ENCODE results near the gene CHMP5.

The CHMP5 gene

DNA sequence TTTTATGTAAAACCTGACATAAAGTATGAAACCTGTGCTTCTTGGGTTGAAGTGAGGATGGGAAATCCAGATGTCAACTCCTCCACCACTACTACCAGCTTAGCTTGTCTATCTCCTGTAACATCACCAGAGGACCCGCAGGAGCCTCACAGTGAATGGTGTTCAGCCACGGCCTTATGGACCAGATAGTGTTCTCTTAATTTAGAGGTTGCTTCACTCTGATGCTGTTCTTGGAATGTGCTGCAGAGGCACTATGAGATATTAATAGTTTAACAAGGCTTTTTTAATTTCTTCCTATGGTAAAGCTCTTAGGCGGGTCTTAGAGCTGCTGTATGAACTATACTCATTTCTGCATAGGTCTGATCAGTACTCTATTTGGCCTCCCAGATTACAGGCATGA, 53.4 kb downstream of the CHMP5 start:
- TF ChIP-seq SUZ12 (IDR thresholded peaks at IDR 0.05; ENCODE audit: extremely low read depth, insufficient read depth, insufficient read length), result no peak
- Histone ChIP-seq H3K9ac (ENCODE audit: insufficient read length, low read depth) (no peak overlapping the region), H3K36me3 (ENCODE audit: insufficient read depth, insufficient read length, low read length) (peaks cover 89% of the 10 kb centered on the region), H3K27me3 (ENCODE audit: insufficient read depth, insufficient read length) (no peaks in the 10 kb centered on the region), H3K9me3 (ENCODE audit: insufficient read depth, low read length) (no peaks in the 10 kb centered on the region), H3K4me1 (ENCODE audit: insufficient read depth, insufficient read length) (no peaks in the 10 kb centered on the region), H3K4me3 (ENCODE audit: insufficient read length, low read depth) (no peak overlapping the region)
- no peak for DNase-seq (ENCODE audit: low read depth, low spot score)

DNA sequence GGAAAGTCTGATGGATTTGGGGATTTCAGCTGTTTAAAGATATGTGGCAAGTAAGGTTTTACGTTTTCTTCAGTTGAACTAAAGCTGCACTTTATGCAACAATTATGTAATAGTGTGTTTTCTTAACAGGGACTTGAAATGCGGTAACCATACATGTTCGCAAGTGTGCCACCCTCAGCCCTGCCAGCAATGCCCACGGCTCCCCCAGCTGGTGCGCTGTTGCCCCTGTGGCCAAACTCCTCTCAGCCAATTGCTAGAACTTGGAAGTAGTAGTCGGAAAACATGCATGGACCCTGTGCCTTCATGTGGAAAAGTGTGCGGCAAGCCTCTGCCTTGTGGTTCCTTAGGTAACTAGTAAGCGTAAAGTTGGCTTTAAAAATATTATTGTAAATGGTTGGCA, 53.9 kb downstream of the CHMP5 start:
- H3K27me3 ChIP-seq (ENCODE audit: insufficient read depth, insufficient read length), result no peaks in the 10 kb centered on the region
- DNase-seq (ENCODE audit: low read depth, low spot score), result no peak
- H3K36me3 ChIP-seq (ENCODE audit: insufficient read depth, insufficient read length, low read length), result peaks cover 88% of the 10 kb centered on the region
- TF ChIP-seq SUZ12 (IDR thresholded peaks at IDR 0.05; ENCODE audit: extremely low read depth, insufficient read depth, insufficient read length) (no peak), ZNF274 (IDR thresholded peaks at IDR 0.05; ENCODE audit: low read depth, low read length) (no peak)
- no peak overlapping the region for H3K9ac ChIP-seq (ENCODE audit: insufficient read length, low read depth)
- H3K4me3 ChIP-seq (ENCODE audit: insufficient read length, low read depth), result no peak overlapping the region
- no peaks in the 10 kb centered on the region for H3K4me1 ChIP-seq (ENCODE audit: insufficient read depth, insufficient read length)
- H3K9me3 ChIP-seq (ENCODE audit: insufficient read depth, low read length), result no peaks in the 10 kb centered on the region

DNA sequence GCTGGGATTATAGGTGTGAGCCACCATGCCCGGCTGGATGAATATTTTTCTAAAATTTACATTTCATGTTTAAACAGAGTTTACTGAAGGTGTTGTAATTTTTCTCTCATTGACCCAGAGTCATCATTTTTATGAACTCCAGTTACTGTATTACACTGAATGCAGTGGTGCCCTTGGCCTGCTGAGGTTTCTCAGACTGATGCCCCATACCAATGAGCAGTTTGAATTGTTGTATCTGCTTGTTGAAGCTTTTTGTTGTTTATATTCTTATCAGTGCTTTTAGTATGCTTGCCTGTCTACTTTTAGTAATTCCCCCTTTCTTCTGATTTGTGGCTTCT, 55.4 kb downstream of the CHMP5 start:
- no peaks in the 10 kb centered on the region for H3K9me3 ChIP-seq (ENCODE audit: insufficient read depth, low read length)
- no peak overlapping the region for H3K9ac ChIP-seq (ENCODE audit: insufficient read length, low read depth)
- peaks cover 84% of the 10 kb centered on the region for H3K36me3 ChIP-seq (ENCODE audit: insufficient read depth, insufficient read length, low read length)
- H3K4me3 ChIP-seq (ENCODE audit: insufficient read length, low read depth), result no peak overlapping the region
- no peaks in the 10 kb centered on the region for H3K4me1 ChIP-seq (ENCODE audit: insufficient read depth, insufficient read length)
- no peak for DNase-seq (ENCODE audit: low read depth, low spot score)
- TF ChIP-seq SUZ12 (IDR thresholded peaks at IDR 0.05; ENCODE audit: extremely low read depth, insufficient read depth, insufficient read length) (no peak), ZNF274 (IDR thresholded peaks at IDR 0.05; ENCODE audit: low read depth, low read length) (no peak), YY1 (IDR thresholded peaks at IDR 0.05; ENCODE audit: insufficient read depth, insufficient read length) (no peak)
- H3K27me3 ChIP-seq (ENCODE audit: insufficient read depth, insufficient read length), result no peaks in the 10 kb centered on the region

DNA sequence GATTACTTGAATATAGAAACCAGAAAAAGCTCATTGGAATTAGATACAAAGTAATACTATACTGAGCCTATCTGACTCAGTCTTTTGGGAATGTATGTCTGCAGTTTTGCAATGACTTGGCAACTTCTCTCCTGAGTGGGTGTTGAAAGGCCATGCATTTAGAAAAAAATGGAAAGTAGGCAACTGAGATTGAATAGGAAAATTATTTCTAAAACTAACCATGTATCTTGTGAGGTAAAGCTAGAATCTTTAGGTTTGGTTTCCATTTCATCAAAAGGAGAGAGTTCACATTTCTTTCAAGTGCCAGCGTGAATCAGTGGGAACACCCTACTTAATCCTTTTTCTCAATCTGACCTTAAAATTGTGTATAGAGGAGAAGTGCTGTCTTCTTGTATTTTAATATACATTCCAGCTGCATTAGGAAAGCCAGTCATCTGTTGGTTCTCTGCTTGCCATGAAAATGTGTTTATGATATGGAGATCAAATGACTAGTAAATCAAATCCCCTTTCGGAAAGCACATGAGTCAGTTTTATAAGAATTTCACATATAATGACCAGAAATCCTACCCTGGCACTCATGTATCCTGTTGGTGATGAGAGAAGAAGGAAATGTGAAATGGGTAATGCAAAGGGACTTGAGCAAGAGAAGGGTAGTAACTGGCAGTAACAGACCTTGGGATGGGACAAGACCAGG, 55.9 kb downstream of the CHMP5 start:
- H3K4me3 ChIP-seq (ENCODE audit: insufficient read length, low read depth), result no peak overlapping the region
- no peaks in the 10 kb centered on the region for H3K4me1 ChIP-seq (ENCODE audit: insufficient read depth, insufficient read length)
- DNase-seq (ENCODE audit: low read depth, low spot score), result no peak
- no peaks in the 10 kb centered on the region for H3K27me3 ChIP-seq (ENCODE audit: insufficient read depth, insufficient read length)
- H3K36me3 ChIP-seq (ENCODE audit: insufficient read depth, insufficient read length, low read length), result peaks cover 79% of the 10 kb centered on the region
- H3K9me3 ChIP-seq (ENCODE audit: insufficient read depth, low read length), result no peaks in the 10 kb centered on the region
- TF ChIP-seq SUZ12 (IDR thresholded peaks at IDR 0.05; ENCODE audit: extremely low read depth, insufficient read depth, insufficient read length), result no peak
- TF ChIP-seq YY1 (IDR thresholded peaks at IDR 0.05; ENCODE audit: insufficient read depth, insufficient read length), result no peak
- no peak for TF ChIP-seq ZNF274 (IDR thresholded peaks at IDR 0.05; ENCODE audit: low read depth, low read length)
- no peak overlapping the region for H3K9ac ChIP-seq (ENCODE audit: insufficient read length, low read depth)

DNA sequence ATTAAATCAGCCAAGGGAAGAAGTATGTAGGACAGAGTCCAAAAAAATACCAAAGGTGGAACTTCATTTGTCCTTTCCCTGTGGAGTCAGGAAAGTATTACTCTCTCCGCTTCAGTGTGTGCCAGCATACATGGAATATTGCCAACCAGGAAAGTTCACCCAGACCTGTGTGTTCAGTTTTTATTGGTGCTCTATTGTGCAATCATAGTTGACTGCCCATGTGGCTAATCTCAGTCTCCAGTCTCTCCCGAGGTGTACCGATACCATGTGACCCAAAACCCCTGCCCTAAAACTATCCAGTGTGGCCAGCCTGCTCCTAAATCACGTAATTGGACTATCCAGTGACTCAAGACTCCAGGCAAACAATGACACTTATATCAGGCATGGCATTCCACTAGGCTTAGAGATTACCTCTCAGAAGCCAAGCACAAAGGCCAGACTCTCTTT, 64.3 kb downstream of the CHMP5 start:
- H3K27me3 ChIP-seq (ENCODE audit: insufficient read depth, insufficient read length), result no peaks in the 10 kb centered on the region
- H3K9me3 ChIP-seq (ENCODE audit: insufficient read depth, low read length), result no peaks in the 10 kb centered on the region
- no peak overlapping the region for H3K9ac ChIP-seq (ENCODE audit: insufficient read length, low read depth)
- no peak overlapping the region for H3K4me3 ChIP-seq (ENCODE audit: insufficient read length, low read depth)
- no peak for TF ChIP-seq SUZ12 (IDR thresholded peaks at IDR 0.05; ENCODE audit: extremely low read depth, insufficient read depth, insufficient read length)
- H3K36me3 ChIP-seq (ENCODE audit: insufficient read depth, insufficient read length, low read length), result peaks cover 67% of the 10 kb centered on the region
- H3K4me1 ChIP-seq (ENCODE audit: insufficient read depth, insufficient read length), result no peaks in the 10 kb centered on the region
- DNase-seq (ENCODE audit: low read depth, low spot score), result no peak

DNA sequence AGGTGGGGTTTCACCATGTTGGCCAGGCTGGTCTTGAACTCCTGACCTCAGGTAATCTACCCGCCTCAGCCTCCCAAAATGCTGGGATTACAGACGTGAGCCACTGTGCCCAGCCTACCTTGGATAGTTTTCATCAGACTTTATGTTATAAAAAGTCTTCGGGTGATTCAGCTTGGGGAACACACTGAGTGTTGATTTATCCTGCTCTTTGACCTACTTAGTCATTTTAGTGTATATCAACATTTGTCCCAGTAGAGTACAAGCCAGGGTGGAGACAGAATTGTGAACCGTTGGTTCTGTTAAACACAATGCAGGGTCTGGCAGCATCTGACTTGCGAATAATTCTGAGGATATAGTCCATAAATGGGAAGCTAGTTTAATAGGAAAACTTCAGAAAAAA, 65.1 kb downstream of the CHMP5 start:
- Histone ChIP-seq H3K4me3 (ENCODE audit: insufficient read length, low read depth) (no peak overlapping the region), H3K4me1 (ENCODE audit: insufficient read depth, insufficient read length) (no peaks in the 10 kb centered on the region), H3K36me3 (ENCODE audit: insufficient read depth, insufficient read length, low read length) (peaks cover 69% of the 10 kb centered on the region), H3K27me3 (ENCODE audit: insufficient read depth, insufficient read length) (no peaks in the 10 kb centered on the region), H3K9me3 (ENCODE audit: insufficient read depth, low read length) (no peaks in the 10 kb centered on the region), H3K9ac (ENCODE audit: insufficient read length, low read depth) (no peak overlapping the region)
- TF ChIP-seq ZNF274 (IDR thresholded peaks at IDR 0.05; ENCODE audit: low read depth, low read length) (no peak), YY1 (IDR thresholded peaks at IDR 0.05; ENCODE audit: insufficient read depth, insufficient read length) (no peak)
- no peak for DNase-seq (ENCODE audit: low read depth, low spot score)

DNA sequence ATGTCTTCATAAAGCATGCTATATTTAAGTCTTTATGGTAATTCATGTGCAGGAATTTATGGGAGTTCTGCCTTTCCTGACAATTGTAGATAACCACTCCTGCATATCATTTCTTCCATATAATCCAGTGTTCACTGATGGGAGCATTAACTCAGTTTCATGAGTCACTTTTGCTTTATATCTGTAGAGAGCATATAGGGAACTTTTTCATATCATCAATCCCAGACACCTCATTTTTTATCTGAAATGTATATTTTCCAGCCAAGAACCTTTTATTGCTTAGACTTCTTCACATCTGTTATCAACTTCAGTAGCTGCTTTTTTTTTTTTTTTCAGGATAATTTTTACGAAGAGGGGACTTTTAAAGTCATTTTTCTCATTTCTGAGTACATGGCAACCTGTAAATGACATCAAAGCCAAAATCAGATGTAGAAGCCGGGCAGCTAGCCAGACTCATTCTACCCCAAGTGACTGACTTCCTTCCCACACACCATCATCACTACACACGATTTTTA, 66.6 kb downstream of the CHMP5 start:
- Histone ChIP-seq H3K27me3 (ENCODE audit: insufficient read depth, insufficient read length) (no peaks in the 10 kb centered on the region), H3K36me3 (ENCODE audit: insufficient read depth, insufficient read length, low read length) (peaks cover 78% of the 10 kb centered on the region)
- no peak for DNase-seq (ENCODE audit: low read depth, low spot score)

More for the DNA sequence above, 66.6 kb downstream of the CHMP5 start:
- H3K4me3 ChIP-seq (ENCODE audit: insufficient read length, low read depth), result no peak overlapping the region
- H3K9me3 ChIP-seq (ENCODE audit: insufficient read depth, low read length), result no peaks in the 10 kb centered on the region
- TF ChIP-seq YY1 (IDR thresholded peaks at IDR 0.05; ENCODE audit: insufficient read depth, insufficient read length) (no peak), ZNF274 (IDR thresholded peaks at IDR 0.05; ENCODE audit: low read depth, low read length) (no peak), SUZ12 (IDR thresholded peaks at IDR 0.05; ENCODE audit: extremely low read depth, insufficient read depth, insufficient read length) (no peak)
- no peaks in the 10 kb centered on the region for H3K4me1 ChIP-seq (ENCODE audit: insufficient read depth, insufficient read length)
- H3K9ac ChIP-seq (ENCODE audit: insufficient read length, low read depth), result no peak overlapping the region
